ENCODE data around the gene CRELD2. TPM values are rescaled to one million over a fixed set of nuclear protein-coding genes. Genes with fewer than 3 reads are reported as not detected.

CRELD2 gene
- total and polyA plus RNA-seq, 2 of the 8 experiments (the other 6 are each of a cell fraction or from before 2014, with no cell fraction given): 24.5 to 36.6 TPM

GRCh38 chr22:49954354-49954753 lies 35.9 kb downstream of the CRELD2 start (continued):
- no peak for TF ChIP-seq SIRT6 (IDR thresholded peaks at IDR 0.05; ENCODE audit: low read length)
